Stomach (tissue), 9 donors: ENCODE data around the gene ITGAL. TPM values are rescaled to one million over a fixed set of nuclear protein-coding genes. Genes with fewer than 3 reads are reported as not detected.
"Not testable (repeated sequence)": the region's sequence is repeated elsewhere in the genome, so short reads cannot be mapped to it uniquely, and the experiment has no call there.

Source experiments
- DNase-seq, 2 donors: peaks; one replicate each; pipeline versions ENCODE4 v3.0.0 to v3.0.0-alpha.2; 2013 to 2019
- H3K27ac ChIP-seq, 5 donors: fragments of 200-600 bp in 4 of 5; sonication (generic) in 4 of 5; one replicate each; pipeline ENCODE4 v1.5.1; 2013 to 2019; ENCODE audit warnings: mild to moderate bottlenecking in 1 of 5, moderate library complexity in 1 of 5
- H3K27me3 ChIP-seq, 3 donors: fragments of 200-600 bp; sonication (generic); one replicate each; pipeline ENCODE4 v1.5.1; 2017 to 2019; ENCODE audit warnings: mixed run types in 1 of 3
- H3K36me3 ChIP-seq, 4 donors: fragments of 200-600 bp; sonication (generic); 1 replicate in 3 of 4; 2 replicates in 1 of 4; pipeline ENCODE4 v1.5.1; 2016 to 2019
- H3K4me1 ChIP-seq, 4 donors: fragments of 200-600 bp; sonication (generic); one replicate each; pipeline ENCODE4 v1.5.1; 2016 to 2019
- H3K4me3 ChIP-seq, 4 donors: fragments of 200-600 bp; sonication (generic) in 3 of 4; one replicate each; pipeline ENCODE4 v1.5.1; 2016 to 2019; ENCODE audit warnings: mild to moderate bottlenecking in 1 of 4
- H3K9me3 ChIP-seq, 4 donors: fragments of 200-600 bp; sonication (generic); one replicate each; pipeline ENCODE4 v1.5.1; 2016 to 2019
- CTCF ChIP-seq, 7 experiments: fragments of 450-650 bp in 4 of 7; fragments of 200-600 bp in 3 of 7; sonication (generic) in 3 of 7; IDR thresholded peaks; one replicate each; pipeline ENCODE4 v1.5.1; 2016 to 2019; ENCODE audit warnings: antibody characterized with exemption in 7 of 7, control low read depth in 2 of 7, mild to moderate bottlenecking in 1 of 7
- EP300 ChIP-seq: sonication (generic); formaldehyde crosslinking; IDR thresholded peaks from one replicate; pipeline ENCODE4 v1.6.1; 2017; ENCODE audit warnings: antibody characterized with exemption
- POLR2A ChIP-seq, 4 donors: fragments of 450-650 bp; IDR thresholded peaks; one replicate each; pipeline ENCODE4 v1.6.1; 2016; ENCODE audit warnings: antibody characterized with exemption in 4 of 4, control low read depth in 2 of 4, mild to moderate bottlenecking in 1 of 4, moderate library complexity in 1 of 4
- POLR2AphosphoS5 ChIP-seq, 3 donors: sonication (generic); formaldehyde crosslinking; IDR thresholded peaks; one replicate each; pipeline ENCODE4 v1.6.1; 2016; ENCODE audit warnings: antibody characterized with exemption in 3 of 3
- WGBS, 5 donors: extraction: QIAGEN DNeasy Blood & Tissue Kit in 3 of 5; methylation state at CpG; one replicate each; pipeline versions ENCODE4 v1.1.5 to v1.1.7; 2013 to 2018; 5-methylcytosine and 5-hydroxymethylcytosine counted together
- intact Hi-C: fragments of 100-400 bp; cut with DNase I; formaldehyde crosslinking; loops from one replicate; pipeline ENCODE4 v1.15.1; 2023; ENCODE audit warnings: low total_unique reads
- polyA plus RNA-seq, 3 donors: library from polyadenylated mRNA; stranded (reverse); fragments of 200-250 nt; gene quantifications; one replicate each; pipeline ENCODE4 v1.2.3, GENCODE V29; 2013
- total RNA-seq, 5 donors: library from RNA; depleted of rRNA; stranded (reverse); fragments of >200 nt; gene quantifications; one replicate each; pipeline versions ENCODE4 v1.1.0 to v1.2.3, GENCODE V29; 2014 to 2016
- donor health status: healthy with polysubstance abuse.
- donor health status: Bipolar disorder and iron deficiency.
- donor health status: healthy.

ITGAL gene
- total and polyA plus RNA-seq, 8 donors: 1.2 to 256 (median 6.8) TPM

DNA sequence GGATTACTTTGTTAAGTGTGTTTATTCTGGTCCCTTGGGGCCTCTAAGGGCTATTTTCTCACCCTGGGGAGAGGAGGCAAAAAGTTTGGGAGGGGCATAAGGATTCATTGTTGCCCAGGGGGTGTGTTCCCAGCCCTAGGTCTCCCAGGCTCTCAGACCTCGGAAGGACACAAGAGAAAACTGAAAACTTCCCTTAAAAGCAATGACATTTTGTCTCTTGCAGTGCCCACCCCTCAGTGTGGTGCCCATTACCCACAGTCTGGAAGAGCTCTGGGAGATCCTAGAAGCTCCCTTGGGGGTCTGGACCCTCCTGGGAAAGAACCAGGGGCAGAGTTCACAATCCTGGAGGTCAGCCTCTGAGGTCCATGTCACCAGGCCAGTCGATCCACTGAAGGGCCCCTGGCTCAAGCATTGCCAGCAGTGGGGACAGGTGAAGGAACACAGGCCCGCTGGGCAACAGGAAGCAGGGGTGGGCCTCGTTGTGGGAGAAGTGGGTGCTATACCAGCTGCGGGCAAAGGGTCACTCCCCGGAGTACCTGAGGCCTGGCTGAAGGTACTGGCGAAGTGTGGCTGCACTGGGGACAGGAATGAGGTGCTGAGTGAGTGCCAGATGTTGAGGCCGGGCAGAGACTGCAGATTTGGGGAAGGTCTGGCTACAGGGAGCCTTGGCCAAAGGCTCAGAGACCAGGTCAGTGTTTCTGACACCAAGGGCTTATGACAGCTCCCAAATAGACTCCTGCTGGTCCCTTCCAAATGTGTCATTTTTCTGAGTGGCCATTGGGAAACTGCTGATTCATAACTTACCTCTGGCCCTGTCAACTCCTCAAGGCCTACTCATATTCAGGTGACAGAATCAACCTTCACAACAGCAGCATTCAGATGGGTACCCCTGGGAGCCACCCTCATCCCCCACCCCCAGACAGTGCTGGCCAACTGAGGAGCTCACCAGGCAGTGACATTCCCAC is 66.7 kb downstream of the ITGAL start:
- H3K27ac ChIP-seq: peak overlapping the region; percentile 78 to 84 (median 81)
- 48 to 70% (median 50%) methylated on average over 7 to 8 of the region's 8 CpGs for WGBS, 5 donors
- H3K27me3 ChIP-seq: no peaks in the 10 kb centered on the region
- TF ChIP-seq POLR2AphosphoS5 (IDR thresholded peaks at IDR 0.05) (no peak), POLR2A (IDR thresholded peaks at IDR 0.05) (no peak), EP300 (no peak), CTCF (IDR thresholded peaks at IDR 0.05) (no peak)
- intact Hi-C loops: no loop called here
- no peaks in the 10 kb centered on the region for H3K36me3 ChIP-seq
- no peak for DNase-seq
- H3K4me1 ChIP-seq: peaks cover 11 to 44% (median 24%) of the 10 kb centered on the region in 4 donors
- H3K9me3 ChIP-seq: no peaks in the 10 kb centered on the region
- no peak overlapping the region for H3K4me3 ChIP-seq

GRCh38 chr16:30539986-30540526 is 67.5 kb downstream of the ITGAL start:
- H3K36me3 ChIP-seq, intact Hi-C loops, H3K27me3 ChIP-seq, H3K4me3 ChIP-seq, DNase-seq, H3K9me3 ChIP-seq: not testable (repeated sequence)
- Histone ChIP-seq H3K4me1 (peaks cover 11 to 44% (median 24%) of the 10 kb centered on the region in 4 donors), H3K27ac (peak overlapping the region; percentile 78 to 84 (median 81))
- 53 to 83% (median 75%) methylated on average over 13 of the region's 13 CpGs for WGBS, 5 donors

DNA sequence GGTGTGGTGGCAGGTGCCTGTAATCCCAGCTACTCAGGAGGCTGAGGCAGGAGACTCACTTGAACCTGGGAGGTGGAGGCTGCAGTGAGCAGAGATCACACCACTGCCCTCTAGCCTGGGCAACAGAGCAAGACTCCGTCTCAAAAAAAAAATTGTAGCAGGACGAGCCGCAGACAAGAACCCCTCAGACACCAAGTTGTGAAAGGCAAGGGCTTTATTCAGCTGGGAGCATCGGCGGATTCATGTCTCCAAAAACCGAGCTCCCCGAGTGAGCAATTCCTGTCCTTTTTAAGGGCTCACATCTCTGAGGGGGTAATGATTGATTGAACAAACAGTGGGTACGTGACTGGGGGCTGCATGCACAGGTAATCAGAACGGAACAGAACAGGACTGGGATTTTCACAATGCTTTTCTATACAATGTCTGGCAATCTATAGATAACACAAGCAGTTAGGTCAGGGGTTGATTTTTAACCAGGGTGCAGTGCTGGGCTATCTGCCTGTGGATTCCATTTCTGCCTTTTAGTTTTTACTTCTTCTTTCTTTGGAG is 68.4 kb downstream of the ITGAL start:
- peak in 1 of 2 donors; percentile 77 for DNase-seq
- H3K36me3 ChIP-seq, H3K9me3 ChIP-seq, H3K4me3 ChIP-seq, intact Hi-C loops, H3K27me3 ChIP-seq: not testable (repeated sequence)
- 28 to 47% (median 33%) methylated on average over 9 of the region's 9 CpGs for WGBS, 5 donors
- Histone ChIP-seq H3K4me1 (peaks cover 5 to 37% (median 14%) of the 10 kb centered on the region in 4 donors), H3K27ac (peak overlapping the region; percentile 78 to 84 (median 81))

DNA sequence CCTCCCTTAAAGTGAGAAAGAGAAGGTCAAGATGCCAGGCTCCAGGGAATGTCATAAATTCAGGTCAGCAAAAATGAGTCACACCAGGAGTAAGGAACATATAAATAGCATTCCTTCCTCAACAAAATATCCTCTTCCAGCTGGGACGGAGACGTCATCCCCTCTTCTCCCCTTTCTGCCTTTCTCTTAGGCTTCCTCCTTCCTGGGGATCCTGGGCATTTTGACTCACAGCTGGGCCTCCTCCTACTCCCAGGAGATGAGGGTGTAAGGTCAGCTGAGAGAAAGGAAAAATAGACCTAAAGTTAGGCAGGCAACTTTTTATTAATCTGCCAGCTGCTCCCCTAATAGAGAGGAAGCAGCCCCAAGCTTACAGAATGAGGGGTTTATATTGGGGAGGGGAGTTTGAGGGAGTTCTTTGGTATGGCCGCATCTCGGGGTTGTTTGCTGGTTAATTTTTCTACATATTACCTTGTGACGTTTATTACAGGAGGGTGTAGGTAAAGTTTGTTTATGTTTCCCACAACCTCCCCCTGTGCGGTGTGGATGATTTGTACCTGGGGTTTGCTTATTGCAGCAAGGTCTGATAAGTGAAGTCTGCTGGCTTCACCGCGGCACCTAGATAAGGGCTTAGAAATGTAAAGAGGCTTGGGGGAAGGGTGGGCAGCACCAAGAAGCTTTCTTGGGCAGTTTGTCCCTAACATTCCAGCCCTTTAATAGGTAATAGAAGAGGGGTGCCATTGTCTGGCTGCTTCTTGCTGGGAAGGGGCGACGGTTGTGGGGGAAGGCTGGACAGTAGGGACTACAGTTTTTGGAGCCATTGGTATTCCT is 69.2 kb downstream of the ITGAL start:
- peak overlapping the region; percentile 78 to 84 (median 81) for H3K27ac ChIP-seq
- no peaks in the 10 kb centered on the region for H3K9me3 ChIP-seq
- TF ChIP-seq POLR2AphosphoS5 (IDR thresholded peaks at IDR 0.05): peak in 2 of 3 donors; percentile 50 to 67
- TF ChIP-seq CTCF (IDR thresholded peaks at IDR 0.05): no peak
- peak; percentile 80 to 88 for DNase-seq
- H3K27me3 ChIP-seq: no peaks in the 10 kb centered on the region
- no peak overlapping the region for H3K4me3 ChIP-seq
- intact Hi-C loops: no loop called here
- 24 to 41% (median 31%) methylated on average over 10 of the region's 10 CpGs for WGBS, 5 donors
- H3K4me1 ChIP-seq: peaks cover 4 to 33% (median 10%) of the 10 kb centered on the region in 4 donors
- H3K36me3 ChIP-seq: no peaks in the 10 kb centered on the region

DNA sequence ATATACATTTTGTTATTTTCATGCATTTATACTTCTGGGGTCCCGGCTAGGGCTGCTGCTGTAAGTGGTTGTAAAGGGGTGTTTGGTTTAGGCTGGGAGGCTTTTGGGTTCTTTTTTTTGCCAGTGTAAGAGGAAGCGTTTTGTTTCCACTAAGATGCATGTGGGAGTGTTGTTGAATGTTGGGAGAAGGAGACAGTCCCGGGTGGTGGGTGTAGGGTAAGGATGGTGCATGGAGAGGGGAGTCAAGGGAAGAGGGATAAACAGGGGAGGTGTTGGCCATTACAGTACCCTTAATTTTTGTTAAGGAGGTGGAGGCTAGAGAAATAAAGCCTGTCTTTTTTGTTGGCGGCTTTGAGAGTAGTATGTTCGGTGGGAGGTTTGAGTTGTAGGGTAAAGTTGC is 70.5 kb downstream of the ITGAL start:
- H3K4me1 ChIP-seq: peaks cover 4 to 33% (median 9%) of the 10 kb centered on the region in 4 donors
- 48 to 69% (median 65%) methylated on average over 5 of the region's 5 CpGs for WGBS, 5 donors
- intact Hi-C loops: no loop called here

More for the DNA sequence above, 70.5 kb downstream of the ITGAL start:
- Histone ChIP-seq H3K27me3 (no peaks in the 10 kb centered on the region), H3K27ac (peak overlapping the region in 4 of 5 donors; percentile 1 to 83 (median 66)), H3K9me3 (no peaks in the 10 kb centered on the region), H3K36me3 (no peaks in the 10 kb centered on the region), H3K4me3 (no peak overlapping the region)
- no peak for DNase-seq
- TF ChIP-seq POLR2AphosphoS5 (IDR thresholded peaks at IDR 0.05) (no peak), EP300 (no peak), CTCF (IDR thresholded peaks at IDR 0.05) (no peak), POLR2A (IDR thresholded peaks at IDR 0.05) (no peak)
